ENCODE data around the gene ZSCAN26.

DNA sequence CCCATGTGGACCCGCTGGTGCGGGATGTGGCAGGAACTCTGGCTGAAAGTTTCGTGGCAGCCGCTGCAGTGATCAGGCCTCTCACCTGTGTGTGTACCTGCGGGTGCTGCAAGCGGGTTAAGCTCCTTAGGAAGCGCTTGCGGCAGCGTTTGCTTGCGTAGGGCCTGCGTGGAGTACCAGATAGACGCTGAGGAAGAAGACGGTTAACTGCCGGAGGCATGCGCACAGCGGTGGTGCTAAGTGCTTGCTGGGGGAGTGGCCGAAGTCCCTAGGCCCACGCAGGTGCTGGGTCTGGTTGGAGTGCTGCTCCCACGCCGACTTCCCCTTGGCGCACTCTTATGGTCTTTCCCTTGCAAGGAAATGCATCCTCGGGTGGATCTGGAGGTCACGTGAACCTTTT is 46.0 kb downstream of the ZSCAN26 start:
- TF ChIP-seq EZH2 (IDR thresholded peaks at IDR 0.05; ENCODE audit: low read length, unreplicated experiment) = no peak
- TF ChIP-seq, protein P1, sequence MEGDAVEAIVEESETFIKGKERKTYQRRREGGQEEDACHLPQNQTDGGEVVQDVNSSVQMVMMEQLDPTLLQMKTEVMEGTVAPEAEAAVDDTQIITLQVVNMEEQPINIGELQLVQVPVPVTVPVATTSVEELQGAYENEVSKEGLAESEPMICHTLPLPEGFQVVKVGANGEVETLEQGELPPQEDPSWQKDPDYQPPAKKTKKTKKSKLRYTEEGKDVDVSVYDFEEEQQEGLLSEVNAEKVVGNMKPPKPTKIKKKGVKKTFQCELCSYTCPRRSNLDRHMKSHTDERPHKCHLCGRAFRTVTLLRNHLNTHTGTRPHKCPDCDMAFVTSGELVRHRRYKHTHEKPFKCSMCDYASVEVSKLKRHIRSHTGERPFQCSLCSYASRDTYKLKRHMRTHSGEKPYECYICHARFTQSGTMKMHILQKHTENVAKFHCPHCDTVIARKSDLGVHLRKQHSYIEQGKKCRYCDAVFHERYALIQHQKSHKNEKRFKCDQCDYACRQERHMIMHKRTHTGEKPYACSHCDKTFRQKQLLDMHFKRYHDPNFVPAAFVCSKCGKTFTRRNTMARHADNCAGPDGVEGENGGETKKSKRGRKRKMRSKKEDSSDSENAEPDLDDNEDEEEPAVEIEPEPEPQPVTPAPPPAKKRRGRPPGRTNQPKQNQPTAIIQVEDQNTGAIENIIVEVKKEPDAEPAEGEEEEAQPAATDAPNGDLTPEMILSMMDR (conservative IDR thresholded peaks at IDR 0.05; ENCODE audit: low read depth, low read length) = no peak
